K562 (cell line): Measurements from ENCODE around the gene SULT1A2. TPM values are rescaled to one million over a fixed set of nuclear protein-coding genes. Genes with fewer than 3 reads are reported as not detected.
"Not testable (repeated sequence)": the region's sequence is repeated elsewhere in the genome, so short reads cannot be mapped to it uniquely, and the experiment has no call there.

Source experiments
- ATAC-seq: fragments of 200-7000 bp; cut with Tn5 transposase; 3 replicates; pipeline ENCODE4 v1.9.1; 2020; ENCODE audit warnings: moderate library complexity
- BruUV-seq: library from RNA; stranded (reverse); fragments of 400-500 nt; replicated peaks from 2 replicates; lab custom pipeline; 2021; lab: Mats Ljungman, UMichigan
- CTCF ChIA-PET: fragments of 300-600 bp; formaldehyde crosslinking; extraction: SDS; loops from one replicate; lab custom pipeline; 2021; ENCODE audit warnings: low intra/inter-chr PET ratio; lab: Yijun Ruan, JAX
- POLR2A ChIA-PET: fragments of 300-600, 350-650 bp; sonication (Branson Sonifier 250); formaldehyde crosslinking; extraction: SDS; loops from one replicate; lab custom pipeline; 2021; ENCODE audit warnings: antibody characterized with exemption, inconsistent platforms; lab: Yijun Ruan, JAX
- DNase-seq, 4 experiments: peaks; one replicate each; pipeline versions ENCODE4 v3.0.0 to v3.0.0-alpha.2; 2011 to 2018; ENCODE audit warnings: low spot score in 3 of 4, mixed read lengths in 3 of 4; ENCODE audit errors: extremely low read depth in 1 of 4
- FAIRE-seq: peaks from 2 replicates; lab custom pipeline; 2011; peaks lifted over from hg19 to GRCh38; lab: Jason Lieb, UNC
- H2AFZ ChIP-seq: 2 replicates; pipeline ENCODE4 v1.6.0; 2011; ENCODE audit warnings: low read depth, low read length, control low read depth, inconsistent platforms
- H3K27ac ChIP-seq: fragments of 200-600 bp; 3 replicates; pipeline ENCODE4 v1.8.0; 2011; ENCODE audit warnings: low read depth, mild to moderate bottlenecking, control low read depth, inconsistent platforms, low read length, moderate library complexity, mixed read lengths; ENCODE audit errors: extremely low read depth
- H3K27me3 ChIP-seq, 2 experiments: fragments of 300-600 bp in 1 of 2; 2 replicates in 1 of 2; 3 replicates in 1 of 2; pipeline versions ENCODE4 v1.6.0 to v1.8.0; 2011; ENCODE audit warnings: inconsistent platforms in 2 of 2, low read length in 2 of 2, mild to moderate bottlenecking in 1 of 2, mixed read lengths in 1 of 2, moderate library complexity in 1 of 2; ENCODE audit not compliant: control insufficient read depth in 2 of 2, insufficient read depth in 2 of 2
- H3K36me3 ChIP-seq: fragments of 300-600 bp; 3 replicates; pipeline ENCODE4 v1.8.0; 2011; ENCODE audit warnings: mild to moderate bottlenecking, low read length, inconsistent platforms; ENCODE audit not compliant: control insufficient read depth, insufficient read depth
- H3K4me1 ChIP-seq, 2 experiments: fragments of 200-600 bp in 1 of 2; replicated peaks in 1 of 2; 2 replicates in 1 of 2; 3 replicates in 1 of 2; pipeline versions ENCODE4 v1.5.1 to v1.8.0; 2011; ENCODE audit warnings: inconsistent platforms in 2 of 2, low read length in 2 of 2, mild to moderate bottlenecking in 1 of 2, mixed read lengths in 1 of 2, moderate library complexity in 1 of 2; ENCODE audit not compliant: control insufficient read depth in 2 of 2, insufficient read depth in 2 of 2
- H3K4me2 ChIP-seq: 2 replicates; pipeline ENCODE4 v1.6.1; 2011; ENCODE audit warnings: low read length, control low read depth, inconsistent platforms, mixed read lengths; ENCODE audit not compliant: insufficient read depth
- H3K4me3 ChIP-seq: fragments of 200-600 bp; sonication (generic), shearing (Covaris generic); 2 replicates; pipeline ENCODE4 v1.5.1; 2016; ENCODE audit warnings: control low read depth, inconsistent platforms
- H3K79me2 ChIP-seq: fragments of 200-600 bp; 3 replicates; pipeline ENCODE4 v1.8.0; 2011; ENCODE audit warnings: low read length, inconsistent platforms; ENCODE audit not compliant: control insufficient read depth, insufficient read depth
- H3K9ac ChIP-seq, 2 experiments: 2 replicates each; pipeline versions ENCODE4 v1.6.0 to v1.6.1; 2011; ENCODE audit warnings: low read depth in 2 of 2, low read length in 2 of 2, control low read depth in 1 of 2, inconsistent platforms in 1 of 2, mild to moderate bottlenecking in 1 of 2, mixed read lengths in 1 of 2; ENCODE audit not compliant: insufficient read depth in 1 of 2
- H3K9me1 ChIP-seq: one replicate; pipeline ENCODE4 v1.6.0; 2011; ENCODE audit warnings: inconsistent platforms, mild to moderate bottlenecking, low read length, moderate library complexity; ENCODE audit not compliant: control insufficient read depth, insufficient read depth
- H3K9me3 ChIP-seq: replicated peaks from 2 replicates; pipeline ENCODE4 v1.5.1; 2011; ENCODE audit warnings: low read depth, low read length, inconsistent platforms; ENCODE audit not compliant: control insufficient read depth, insufficient read depth
- H4K20me1 ChIP-seq: replicated peaks from 2 replicates; pipeline ENCODE4 v1.6.1; 2011; ENCODE audit warnings: low read length, inconsistent platforms, mixed read lengths; ENCODE audit not compliant: control insufficient read depth, insufficient read depth
- ADNP ChIP-seq: fragments of 200-800 bp; sonication (Bioruptor generic); IDR thresholded peaks from 2 replicates; pipeline ENCODE4 v1.6.1; 2016; ENCODE audit warnings: missing genetic modification characterization, missing compliant biosample characterization
- BRD9 ChIP-seq: fragments of 450-650 bp; IDR thresholded peaks from 2 replicates; pipeline ENCODE4 v1.6.1; 2018; ENCODE audit warnings: low read depth; ENCODE audit not compliant: partially characterized antibody
- CBFA2T3 ChIP-seq: fragments of 450-650 bp; IDR thresholded peaks from 2 replicates; pipeline ENCODE4 v1.6.1; 2017
- DNMT1 ChIP-seq: fragments of 450-650 bp; IDR thresholded peaks from 2 replicates; pipeline ENCODE4 v1.6.1; 2016; ENCODE audit warnings: antibody characterized with exemption, mild to moderate bottlenecking
- HDAC3 ChIP-seq: fragments of 450-650 bp; IDR thresholded peaks from 2 replicates; pipeline ENCODE4 v1.6.1; 2018; ENCODE audit warnings: borderline replicate concordance, mild to moderate bottlenecking, moderate library complexity; ENCODE audit not compliant: partially characterized antibody
- PHB ChIP-seq: fragments of 250-450 bp; sonication (Bioruptor Pico); IDR thresholded peaks from 2 replicates; pipeline ENCODE4 v1.5.0; 2021
- RBM14 ChIP-seq: fragments of 200-400 bp; formaldehyde crosslinking; IDR thresholded peaks from 2 replicates; pipeline ENCODE4 v1.6.1; 2018; ENCODE audit warnings: low read depth, mild to moderate bottlenecking, low read length, moderate library complexity, borderline replicate concordance; ENCODE audit not compliant: insufficient read depth
- ZBTB17 ChIP-seq: fragments of 450-650 bp; formaldehyde crosslinking; IDR thresholded peaks from 2 replicates; pipeline ENCODE4 v1.4.0; 2020; ENCODE audit warnings: mild to moderate bottlenecking
- ZBTB49 ChIP-seq: sonication (generic); formaldehyde crosslinking; IDR thresholded peaks from 2 replicates; pipeline ENCODE4 v1.8.0; 2022; ENCODE audit warnings: missing genetic modification reagents, mild to moderate bottlenecking, borderline replicate concordance
- ZKSCAN8 ChIP-seq: fragments of 200-800 bp; sonication (Bioruptor generic); IDR thresholded peaks from 2 replicates; pipeline ENCODE4 v1.6.1; 2016; ENCODE audit warnings: missing genetic modification characterization, missing compliant biosample characterization
- ZNF121 ChIP-seq: sonication (generic); formaldehyde crosslinking; conservative IDR thresholded peaks from 2 replicates; pipeline ENCODE4 v1.8.0; 2022; ENCODE audit warnings: missing genetic modification reagents
- ZNF445 ChIP-seq: fragments of 250-450 bp; sonication (Bioruptor Pico); IDR thresholded peaks from 2 replicates; pipeline ENCODE4 v1.4.0; 2020; ENCODE audit warnings: low read depth, mild to moderate bottlenecking, moderate library complexity
- WGBS: fragments of 100-300 bp; shearing (Covaris generic); methylation state at CpG from one replicate; pipeline ENCODE4 v1.1.6; 2016; ENCODE audit warnings: low coverage, mixed read lengths; ENCODE audit not compliant: insufficient coverage; ENCODE audit errors: missing lambda C conversion rate; 5-methylcytosine and 5-hydroxymethylcytosine counted together
- in situ Hi-C: fragments of 300-500 bp; cut with MboI; formaldehyde crosslinking; loops from 4 replicates; pipeline ENCODE4 v1.15.0; 2018; ENCODE audit warnings: inconsistent platforms, mixed read lengths
- intact Hi-C: fragments of 100-400 bp; cut with micrococcal nuclease; formaldehyde crosslinking; loops from 2 replicates; pipeline ENCODE4 v1.14.2; 2022
- polyA plus RNA-seq, 8 experiments: library from polyadenylated mRNA; depleted of rRNA in 4 of 8; stranded (reverse) in 5 of 8; unstranded in 3 of 8; fragments of >200 nt; fragmentation: Nextera tagmentation in 2 of 8; fragmentation: Illumina TruSeq in 1 of 8; extraction: Ambion mirVana in 2 of 8; extraction: Trizol in 1 of 8; gene quantifications; 2 replicates each; pipeline versions ENCODE4 v1.2.1 to v1.2.3, GENCODE V29; 2011 to 2014; ENCODE audit warnings: inconsistent platforms in 1 of 8, missing spikeins in 1 of 8
- total RNA-seq, 7 experiments: library from RNA; depleted of rRNA in 6 of 7; stranded (reverse); fragments of >200 nt in 6 of 7; fragmentation: Illumina TruSeq in 2 of 7; extraction: Trizol in 2 of 7; gene quantifications; 2 replicates each; pipeline versions ENCODE4 v1.2.1 to v1.2.3, GENCODE V29; 2011 to 2021; ENCODE audit warnings: low replicate concordance in 1 of 7

SULT1A2 gene
- total and polyA plus RNA-seq, 9 of the 15 experiments (the other 6 are each of a cell fraction or from before 2014, with no cell fraction given) = 0.73 to 3.2 (median 1.7) TPM

GRCh38 chr16:28566233-28566925, 30.5 kb downstream of the SULT1A2 start:
- H3K9me1 ChIP-seq, H2AFZ ChIP-seq, H3K9me3 ChIP-seq, H3K4me3 ChIP-seq, in situ Hi-C loops, intact Hi-C loops, ATAC-seq, H3K9ac ChIP-seq, POLR2A ChIA-PET, FAIRE-seq, H3K36me3 ChIP-seq, H3K27ac ChIP-seq, CTCF ChIA-PET, H3K4me1 ChIP-seq, H4K20me1 ChIP-seq, H3K4me2 ChIP-seq, BruUV-seq, H3K27me3 ChIP-seq, H3K79me2 ChIP-seq: not testable (repeated sequence)
- WGBS = 73% methylated on average over 4 of the region's 4 CpGs
- DNase-seq = peak in 1 of 4 experiments; percentile 23
- peak; percentile 75; the same call in 1 of the 2 replicates for TF ChIP-seq ZNF121 (CRISPR knock-in tag)
- peak; percentile 51; the same call in 1 of the 2 replicates for TF ChIP-seq ADNP (tag)
- peak; percentile 55 for TF ChIP-seq CBFA2T3

- H3K79me2 ChIP-seq = peaks cover 4% of the 10 kb centered on the region; the same call in 1 of the 3 replicates
- in situ Hi-C loops = no loop called here
- no peak for DNase-seq
- H3K4me2 ChIP-seq = no peak overlapping the region
- H3K9ac ChIP-seq = no peak overlapping the region
- H4K20me1 ChIP-seq = no peaks in the 10 kb centered on the region
- H3K4me1 ChIP-seq = peaks cover 0 to 9% of the 10 kb centered on the region in 2 experiments; a peak in 4 of 5 replicates
- no peaks in the 10 kb centered on the region; the same call in 1 of the 2 replicates for H3K9me3 ChIP-seq
- H3K27ac ChIP-seq = no peak overlapping the region
- intact Hi-C loops = no loop called here
- H3K36me3 ChIP-seq = peaks cover 14% of the 10 kb centered on the region; the same call in 1 of the 3 replicates
- no peak overlapping the region for H2AFZ ChIP-seq
- ATAC-seq = no peak
- FAIRE-seq = no peak
- H3K27me3 ChIP-seq = no peaks in the 10 kb centered on the region
- CTCF ChIA-PET = no interaction called here
- H3K4me3 ChIP-seq = no peak overlapping the region
- BruUV-seq = no TSS peak
- 80% methylated on average over 6 of the region's 6 CpGs for WGBS
- POLR2A ChIA-PET = no interaction called here
- H3K9me1 ChIP-seq = no peaks in the 10 kb centered on the region
- TF ChIP-seq HDAC3 (no peak), BRD9 (no peak), ZKSCAN8 (CRISPR knock-in tag) (no peak), RBM14 (no peak), ZBTB49 (CRISPR knock-in tag) (no peak), DNMT1 (no peak), ZBTB17 (no peak), PHB (no peak), ZNF445 (no peak)
Observed at GRCh38 chr16:28563218-28563617, 33.6 kb downstream of the SULT1A2 start.
